Vagina (tissue), 2 donors: ENCODE measurements around the gene SH3BGRL2. TPM values are rescaled to one million over a fixed set of nuclear protein-coding genes. Genes with fewer than 3 reads are reported as not detected.

Source experiments
- DNase-seq, 2 donors: peaks; one replicate each; pipeline ENCODE4 v3.0.0-alpha.2; 2017; ENCODE audit errors: extremely low spot score in 2 of 2
- H3K27ac ChIP-seq: fragments of 200-600 bp; sonication (generic); one replicate; pipeline ENCODE4 v1.5.1; 2019
- H3K27me3 ChIP-seq: fragments of 200-600 bp; sonication (generic); one replicate; pipeline ENCODE4 v1.5.1; 2019
- H3K36me3 ChIP-seq, 2 donors: fragments of 200-600 bp; sonication (generic); one replicate each; pipeline ENCODE4 v1.5.1; 2017 to 2019
- H3K4me1 ChIP-seq: fragments of 200-600 bp; sonication (generic); one replicate; pipeline ENCODE4 v1.5.1; 2019
- H3K4me3 ChIP-seq, 2 donors: fragments of 200-600 bp; sonication (generic); 1 replicate in 1 of 2; 2 replicates in 1 of 2; pipeline ENCODE4 v1.5.1; 2016 to 2019
- H3K9me3 ChIP-seq: fragments of 200-600 bp; sonication (generic); one replicate; pipeline ENCODE4 v1.5.1; 2019
- CTCF ChIP-seq, 3 experiments: fragments of 450-650 bp in 2 of 3; fragments of 200-600 bp in 1 of 3; sonication (generic) in 1 of 3; IDR thresholded peaks; one replicate each; pipeline ENCODE4 v1.5.1; 2017 to 2019; ENCODE audit warnings: antibody characterized with exemption in 3 of 3, mild to moderate bottlenecking in 2 of 3, moderate library complexity in 2 of 3
- POLR2A ChIP-seq, 2 donors: fragments of 450-650 bp; IDR thresholded peaks; one replicate each; pipeline ENCODE4 v1.6.1; 2017; ENCODE audit warnings: antibody characterized with exemption in 2 of 2, mild to moderate bottlenecking in 2 of 2, moderate library complexity in 2 of 2
- POLR2AphosphoS5 ChIP-seq, 2 donors: sonication (generic); formaldehyde crosslinking; IDR thresholded peaks; one replicate each; pipeline ENCODE4 v1.9.0; 2017; ENCODE audit warnings: antibody characterized with exemption in 2 of 2, mild to moderate bottlenecking in 2 of 2, low read depth in 1 of 2; ENCODE audit not compliant: insufficient read depth in 1 of 2
- intact Hi-C: fragments of 100-400 bp; cut with DNase I; formaldehyde crosslinking; loops from one replicate; pipeline ENCODE4 v1.15.1; 2023
- total RNA-seq: library from RNA; depleted of rRNA; stranded (reverse); fragments of >200 nt; gene quantifications from one replicate; pipeline ENCODE4 v1.2.3, GENCODE V29; 2016

Gene SH3BGRL2
- total RNA-seq, 1 donor from 2014 or later: 38.3 TPM

DNA sequence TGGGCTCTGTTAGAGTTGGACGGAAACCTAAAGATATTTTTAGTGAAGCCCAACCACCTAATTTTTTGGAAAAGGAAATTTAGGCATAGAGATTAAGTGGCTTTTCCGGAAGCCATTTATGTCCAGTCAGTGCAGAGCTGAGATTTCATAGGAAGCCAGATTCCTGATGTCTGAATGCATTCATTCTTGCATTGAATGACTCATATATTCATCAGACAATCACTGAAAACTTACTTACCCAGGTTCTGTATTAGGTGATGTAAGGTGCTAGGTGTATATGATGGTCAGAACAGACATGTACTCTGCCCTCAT, 4.1 kb downstream of the SH3BGRL2 start:
- no peak for TF ChIP-seq CTCF (IDR thresholded peaks at IDR 0.05)
- TF ChIP-seq POLR2AphosphoS5 (IDR thresholded peaks at IDR 0.05; ENCODE audit: insufficient read depth in 1 of 2, low read depth in 1 of 2): no peak
- no peak for TF ChIP-seq POLR2A (IDR thresholded peaks at IDR 0.05)
- Histone ChIP-seq H3K36me3 (no peaks in the 10 kb centered on the region), H3K4me1 (peaks cover 5% of the 10 kb centered on the region), H3K27me3 (no peaks in the 10 kb centered on the region), H3K4me3 (no peak overlapping the region), H3K9me3 (no peaks in the 10 kb centered on the region), H3K27ac (no peak overlapping the region)
- DNase-seq: no peak
- intact Hi-C loops: no loop called here

DNA sequence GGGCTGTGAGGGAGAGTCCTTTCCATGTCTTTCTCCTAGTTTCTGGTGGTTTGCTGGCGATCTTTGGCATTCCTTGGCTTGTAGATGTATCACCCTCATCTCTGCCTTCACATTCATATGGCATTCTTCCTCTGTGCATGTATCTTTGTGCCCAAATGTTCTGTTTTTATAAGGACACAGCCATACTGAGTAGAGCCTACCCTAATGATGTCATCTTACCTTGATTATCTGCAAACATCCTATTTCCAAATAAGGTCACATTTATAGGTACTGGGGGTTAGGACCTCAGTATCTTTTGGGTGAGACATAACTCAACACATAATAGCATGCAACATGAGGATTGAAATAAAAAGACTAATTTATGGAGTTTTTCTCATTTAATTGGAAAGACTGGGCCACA, 5.5 kb downstream of the SH3BGRL2 start:
- H3K27me3 ChIP-seq: no peaks in the 10 kb centered on the region
- no peak overlapping the region for H3K27ac ChIP-seq
- no peak for DNase-seq
- H3K9me3 ChIP-seq: no peaks in the 10 kb centered on the region
- H3K36me3 ChIP-seq: no peaks in the 10 kb centered on the region
- intact Hi-C loops: no loop called here
- H3K4me1 ChIP-seq: no peaks in the 10 kb centered on the region
- H3K4me3 ChIP-seq: no peak overlapping the region
- TF ChIP-seq CTCF (IDR thresholded peaks at IDR 0.05) (no peak), POLR2A (IDR thresholded peaks at IDR 0.05) (no peak), POLR2AphosphoS5 (IDR thresholded peaks at IDR 0.05; ENCODE audit: insufficient read depth in 1 of 2, low read depth in 1 of 2) (no peak)

- Histone ChIP-seq H3K27ac (no peak overlapping the region), H3K27me3 (no peaks in the 10 kb centered on the region), H3K4me1 (no peaks in the 10 kb centered on the region), H3K4me3 (no peak overlapping the region), H3K36me3 (no peaks in the 10 kb centered on the region), H3K9me3 (no peaks in the 10 kb centered on the region)
- no peak for DNase-seq
- intact Hi-C loops: no loop called here
- TF ChIP-seq POLR2A (IDR thresholded peaks at IDR 0.05) (no peak), CTCF (IDR thresholded peaks at IDR 0.05) (no peak), POLR2AphosphoS5 (IDR thresholded peaks at IDR 0.05; ENCODE audit: insufficient read depth in 1 of 2, low read depth in 1 of 2) (no peak)
Observed at GRCh38 chr6:79640146-79641111, 9.3 kb downstream of the SH3BGRL2 start.

GRCh38 chr6:79646006-79646405, 14.9 kb downstream of the SH3BGRL2 start:
- Histone ChIP-seq H3K27ac (no peak overlapping the region), H3K9me3 (no peaks in the 10 kb centered on the region), H3K4me3 (no peak overlapping the region), H3K36me3 (no peaks in the 10 kb centered on the region), H3K4me1 (no peaks in the 10 kb centered on the region), H3K27me3 (no peaks in the 10 kb centered on the region)
- intact Hi-C loops: no loop called here
- no peak for DNase-seq
- TF ChIP-seq POLR2AphosphoS5 (IDR thresholded peaks at IDR 0.05; ENCODE audit: insufficient read depth in 1 of 2, low read depth in 1 of 2) (no peak), POLR2A (IDR thresholded peaks at IDR 0.05) (no peak), CTCF (IDR thresholded peaks at IDR 0.05) (no peak)

- intact Hi-C loops: no loop called here
- DNase-seq: no peak
- H3K27me3 ChIP-seq: no peaks in the 10 kb centered on the region
- H3K4me1 ChIP-seq: no peaks in the 10 kb centered on the region
- no peak overlapping the region for H3K27ac ChIP-seq
- no peaks in the 10 kb centered on the region for H3K36me3 ChIP-seq
- TF ChIP-seq POLR2AphosphoS5 (IDR thresholded peaks at IDR 0.05; ENCODE audit: insufficient read depth in 1 of 2, low read depth in 1 of 2) (no peak), CTCF (IDR thresholded peaks at IDR 0.05) (no peak), POLR2A (IDR thresholded peaks at IDR 0.05) (no peak)
- no peak overlapping the region for H3K4me3 ChIP-seq
- no peaks in the 10 kb centered on the region for H3K9me3 ChIP-seq
Observed at GRCh38 chr6:79646561-79646960, 15.4 kb downstream of the SH3BGRL2 start.
